Type B pancreatic cell (in vitro differentiated cells): ENCODE data around the gene CBX2. TPM values are rescaled to one million over a fixed set of nuclear protein-coding genes. Genes with fewer than 3 reads are reported as not detected.

Experiments used
- DNase-seq: peaks from one replicate; pipeline ENCODE4 v3.0.0; 2021; ENCODE audit warnings: mixed read lengths; ENCODE audit not compliant: unreplicated experiment; ENCODE audit errors: extremely low spot score
- H3K27ac Mint-ChIP-seq: 2 replicates; pipeline ENCODE4 v1.8.0; 2021; ENCODE audit warnings: mild to moderate bottlenecking, mixed read lengths
- H3K27me3 Mint-ChIP-seq: 2 replicates; pipeline ENCODE4 v1.8.0; 2021; ENCODE audit warnings: mixed read lengths
- H3K36me3 Mint-ChIP-seq: 2 replicates; pipeline ENCODE4 v1.8.0; 2021; ENCODE audit warnings: mixed read lengths
- H3K4me1 Mint-ChIP-seq: one replicate; pipeline ENCODE4 v1.8.0; 2021; ENCODE audit warnings: mixed read lengths; ENCODE audit not compliant: unreplicated experiment
- H3K4me3 Mint-ChIP-seq: 2 replicates; pipeline ENCODE4 v1.8.0; 2021; ENCODE audit warnings: mild to moderate bottlenecking, mixed read lengths
- H3K9me3 Mint-ChIP-seq: 2 replicates; pipeline ENCODE4 v1.8.0; 2021; ENCODE audit warnings: mixed read lengths
- CTCF ChIP-seq: fragments of 200-600 bp; sonication (generic); conservative IDR thresholded peaks from 2 replicates; pipeline ENCODE4 v1.5.0; 2021; ENCODE audit warnings: antibody characterized with exemption, mild to moderate bottlenecking
- total RNA-seq: library from RNA; stranded (reverse); gene quantifications from 2 replicates; pipeline ENCODE4 v1.2.1, GENCODE V29; 2021; ENCODE audit warnings: low replicate concordance

The CBX2 gene
- total RNA-seq, 1 donor from 2014 or later, result 72.0 TPM

- Mint-ChIP-seq H3K27ac (no peak overlapping the region), H3K4me1 (peaks cover 19% of the 10 kb centered on the region)
- no peak for TF ChIP-seq CTCF
Measured at GRCh38 chr17:79741401-79741750, 36.6 kb upstream of the CBX2 start.

GRCh38 chr17:79741751-79742588 lies 36.0 kb upstream of the CBX2 start:
- Mint-ChIP-seq H3K27me3 (peaks cover 20% of the 10 kb centered on the region), H3K36me3 (no peaks in the 10 kb centered on the region), H3K9me3 (no peaks in the 10 kb centered on the region), H3K27ac (no peak overlapping the region), H3K4me3 (peak overlapping the region; percentile 25), H3K4me1 (peaks cover 20% of the 10 kb centered on the region)
- DNase-seq, result peak; percentile 93
- peak; percentile 100 for TF ChIP-seq CTCF

More at GRCh38 chr17:79741401-79741750, 36.6 kb upstream of the CBX2 start:
- no peaks in the 10 kb centered on the region for H3K9me3 Mint-ChIP-seq
- peaks cover 14% of the 10 kb centered on the region for H3K27me3 Mint-ChIP-seq
- no peak overlapping the region for H3K4me3 Mint-ChIP-seq
- no peaks in the 10 kb centered on the region for H3K36me3 Mint-ChIP-seq
- no peak for DNase-seq

- Mint-ChIP-seq H3K9me3 (no peaks in the 10 kb centered on the region), H3K4me1 (peaks cover 23% of the 10 kb centered on the region), H3K4me3 (no peak overlapping the region), H3K36me3 (no peaks in the 10 kb centered on the region), H3K27me3 (peaks cover 24% of the 10 kb centered on the region), H3K27ac (no peak overlapping the region)
- no peak for DNase-seq
- no peak for TF ChIP-seq CTCF
Measured at GRCh38 chr17:79742589-79742918, 35.4 kb upstream of the CBX2 start.

- H3K36me3 Mint-ChIP-seq, result no peaks in the 10 kb centered on the region
- H3K4me1 Mint-ChIP-seq, result peaks cover 23% of the 10 kb centered on the region
- no peak for TF ChIP-seq CTCF
- DNase-seq, result no peak
- peak overlapping the region; percentile 47 for H3K4me3 Mint-ChIP-seq
- H3K27ac Mint-ChIP-seq, result peak overlapping the region; percentile 70
- peaks cover 29% of the 10 kb centered on the region for H3K27me3 Mint-ChIP-seq
- no peaks in the 10 kb centered on the region for H3K9me3 Mint-ChIP-seq
Measured at GRCh38 chr17:79742951-79743476, 34.9 kb upstream of the CBX2 start.

GRCh38 chr17:79743614-79744013 lies 34.3 kb upstream of the CBX2 start:
- Mint-ChIP-seq H3K27me3 (peaks cover 31% of the 10 kb centered on the region), H3K4me3 (peak overlapping the region; percentile 47), H3K9me3 (no peaks in the 10 kb centered on the region), H3K4me1 (peaks cover 22% of the 10 kb centered on the region), H3K27ac (peak overlapping the region; percentile 70), H3K36me3 (no peaks in the 10 kb centered on the region)
- no peak for DNase-seq
- no peak for TF ChIP-seq CTCF
